ENCODE data around the gene LGMN. TPM values are rescaled to one million over a fixed set of nuclear protein-coding genes. Genes with fewer than 3 reads are reported as not detected.
A peak's percentile ranks its signal among the peaks of the same experiment; 100 is the strongest.

LGMN gene
- total and polyA plus RNA-seq, 12 donors = 82.2 to 211 (median 103) TPM

GRCh38 chr14:92670160-92670559 lies 78.3 kb downstream of the LGMN start:
- WGBS, 2 donors = 60 to 74% methylated on average over 4 of the region's 4 CpGs
- H3K4me1 ChIP-seq = peaks cover 0 to 52% (median 0%) of the 10 kb centered on the region in 9 donors
- peak overlapping the region in 2 of 10 donors; percentile 21 to 46 for H3K27ac ChIP-seq
- no peaks in the 10 kb centered on the region for H3K27me3 ChIP-seq
- no peak for TF ChIP-seq CTCF (IDR thresholded peaks at IDR 0.05)
- no peak overlapping the region for H3K4me3 ChIP-seq
- intact Hi-C loops (cut with DNase I) = loop anchor here in 3 of 10 donors (10.0 kb wide), 3 partner anchors 175 to 545 kb away; partner anchors contain the start of genes CPSF2 (in 1 of the 3) and NDUFB1 (in 1 of the 3)
- no peak for DNase-seq
- peaks cover 0 to 81% (median 0%) of the 10 kb centered on the region in 9 donors for H3K36me3 ChIP-seq
- peak in 4 of 8 donors; percentile 28 to 60 (median 34) for ATAC-seq
- no peaks in the 10 kb centered on the region for H3K9me3 ChIP-seq

- Histone ChIP-seq H3K36me3 (peaks cover 0 to 82% (median 0%) of the 10 kb centered on the region in 9 donors), H3K9me3 (no peaks in the 10 kb centered on the region), H3K4me1 (peaks cover 0 to 54% (median 0%) of the 10 kb centered on the region in 9 donors), H3K27ac (no peak overlapping the region), H3K4me3 (no peak overlapping the region), H3K27me3 (no peaks in the 10 kb centered on the region)
- 61 to 63% methylated on average over 4 of the region's 4 CpGs for WGBS, 2 donors
- no peak for DNase-seq
- ATAC-seq = no peak
- TF ChIP-seq CTCF (IDR thresholded peaks at IDR 0.05) = no peak
- intact Hi-C loops (cut with DNase I) = no loop called here
Measured at GRCh38 chr14:92668276-92668973, 80.0 kb downstream of the LGMN start.

GRCh38 chr14:92666251-92666650 lies 82.2 kb downstream of the LGMN start:
- Histone ChIP-seq H3K27ac (peak overlapping the region in 1 of 10 donors; percentile 77), H3K27me3 (no peaks in the 10 kb centered on the region), H3K9me3 (no peaks in the 10 kb centered on the region), H3K4me3 (no peak overlapping the region), H3K4me1 (peaks cover 0 to 54% (median 0%) of the 10 kb centered on the region in 9 donors), H3K36me3 (peaks cover 0 to 83% (median 0%) of the 10 kb centered on the region in 9 donors)
- DNase-seq (no peak), ATAC-seq (no peak)
- intact Hi-C loops (cut with DNase I) = no loop called here
- 94 to 96% methylated on average over 9 of the region's 9 CpGs for WGBS, 2 donors
- no peak for TF ChIP-seq CTCF (IDR thresholded peaks at IDR 0.05)

- no peak for TF ChIP-seq CTCF (IDR thresholded peaks at IDR 0.05)
- ATAC-seq (peak; percentile 18 to 69 (median 54)), DNase-seq (no peak)
- intact Hi-C loops (cut with DNase I) = no loop called here
- WGBS, 2 donors = 49 to 52% methylated on average over 8 of the region's 8 CpGs
- H3K4me3 ChIP-seq = no peak overlapping the region
- H3K27me3 ChIP-seq = no peaks in the 10 kb centered on the region
- H3K36me3 ChIP-seq = peaks cover 0 to 83% (median under 1%) of the 10 kb centered on the region in 9 donors
- H3K27ac ChIP-seq = peak overlapping the region in 2 of 10 donors; percentile 7 to 77
- peaks cover 0 to 52% (median 0%) of the 10 kb centered on the region in 9 donors for H3K4me1 ChIP-seq
- no peaks in the 10 kb centered on the region for H3K9me3 ChIP-seq
Measured at GRCh38 chr14:92665661-92666110, 82.7 kb downstream of the LGMN start.

Data from heart right ventricle (tissue), 16 donors.